A673 (cell line): ENCODE results near the gene CHD3.

ENCODE experiments used
- EZH2 ChIP-seq: fragments of 200-600 bp; sonication (generic); IDR thresholded peaks from 2 replicates; pipeline ENCODE4 v1.6.1; 2017; ENCODE audit warnings: borderline replicate concordance, low read depth, mild to moderate bottlenecking, mixed read lengths, antibody characterized with exemption, low read length; ENCODE audit not compliant: poor library complexity, severe bottlenecking
- TF ChIP-seq, protein P1 (sequence below): fragments of 300-800, 200-600 bp; sonication (generic); conservative IDR thresholded peaks from 2 replicates; pipeline ENCODE4 v1.5.1; 2017; ENCODE audit warnings: low read depth, mild to moderate bottlenecking, antibody characterized with exemption, low read length, moderate library complexity, mixed read lengths

DNA sequence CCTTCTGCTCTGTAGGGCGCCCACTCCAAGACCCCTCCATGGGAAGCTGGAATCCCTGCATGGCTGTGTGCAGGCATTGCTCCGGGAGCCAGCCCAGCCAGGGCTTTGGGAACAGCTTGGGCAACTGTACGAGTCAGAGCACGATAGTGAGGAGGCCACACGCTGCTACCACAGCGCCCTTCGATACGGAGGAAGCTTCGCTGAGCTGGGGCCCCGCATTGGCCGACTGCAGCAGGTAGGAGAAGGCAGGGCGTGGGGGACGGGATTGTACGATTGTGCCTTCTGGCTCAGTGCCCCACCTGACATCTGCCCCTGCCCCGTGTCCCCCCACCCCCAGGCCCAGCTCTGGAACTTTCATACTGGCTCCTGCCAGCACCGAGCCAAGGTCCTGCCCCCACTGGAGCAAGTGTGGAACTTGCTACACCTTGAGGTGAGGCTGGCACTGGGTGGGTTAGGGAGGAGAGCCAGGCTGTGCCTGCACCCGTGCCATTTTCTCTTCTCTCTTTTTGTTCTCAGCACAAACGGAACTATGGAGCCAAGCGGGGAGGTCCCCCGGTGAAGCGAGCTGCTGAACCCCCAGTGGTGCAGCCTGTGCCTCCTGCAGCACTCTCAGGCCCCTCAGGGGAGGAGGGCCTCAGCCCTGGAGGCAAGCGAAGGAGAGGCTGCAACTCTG lies 42.4 kb upstream of the CHD3 start:
- TF ChIP-seq, protein P1, sequence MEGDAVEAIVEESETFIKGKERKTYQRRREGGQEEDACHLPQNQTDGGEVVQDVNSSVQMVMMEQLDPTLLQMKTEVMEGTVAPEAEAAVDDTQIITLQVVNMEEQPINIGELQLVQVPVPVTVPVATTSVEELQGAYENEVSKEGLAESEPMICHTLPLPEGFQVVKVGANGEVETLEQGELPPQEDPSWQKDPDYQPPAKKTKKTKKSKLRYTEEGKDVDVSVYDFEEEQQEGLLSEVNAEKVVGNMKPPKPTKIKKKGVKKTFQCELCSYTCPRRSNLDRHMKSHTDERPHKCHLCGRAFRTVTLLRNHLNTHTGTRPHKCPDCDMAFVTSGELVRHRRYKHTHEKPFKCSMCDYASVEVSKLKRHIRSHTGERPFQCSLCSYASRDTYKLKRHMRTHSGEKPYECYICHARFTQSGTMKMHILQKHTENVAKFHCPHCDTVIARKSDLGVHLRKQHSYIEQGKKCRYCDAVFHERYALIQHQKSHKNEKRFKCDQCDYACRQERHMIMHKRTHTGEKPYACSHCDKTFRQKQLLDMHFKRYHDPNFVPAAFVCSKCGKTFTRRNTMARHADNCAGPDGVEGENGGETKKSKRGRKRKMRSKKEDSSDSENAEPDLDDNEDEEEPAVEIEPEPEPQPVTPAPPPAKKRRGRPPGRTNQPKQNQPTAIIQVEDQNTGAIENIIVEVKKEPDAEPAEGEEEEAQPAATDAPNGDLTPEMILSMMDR: no peak
- no peak for TF ChIP-seq EZH2
